ENCODE data around the gene NR3C1.

Gene NR3C1

GRCh38 chr5:143403593-143404415 is at the start of gene NR3C1:
NR3C1 (minus strand) TSS chr5:143403686; CDS start chr5:143400839, 2,847 bp downstream.
- peak; percentile 85 for DNase-seq

- no peak for DNase-seq
Observed at GRCh38 chr5:143449772-143450171, 46.3 kb upstream of the NR3C1 start.

GRCh38 chr5:143448518-143448917 is 45.0 kb upstream of the NR3C1 start:
- DNase-seq: no peak

GRCh38 chr5:143447983-143448382 is 44.5 kb upstream of the NR3C1 start:
- no peak for DNase-seq

- no peak for DNase-seq
Observed at GRCh38 chr5:143446535-143447226, 43.2 kb upstream of the NR3C1 start.

- DNase-seq: no peak
Observed at GRCh38 chr5:143445776-143446175, 42.3 kb upstream of the NR3C1 start.

- DNase-seq: no peak
Observed at GRCh38 chr5:143443330-143443729, 39.8 kb upstream of the NR3C1 start.

GRCh38 chr5:143442385-143442784 is 38.9 kb upstream of the NR3C1 start:
- DNase-seq: no peak

- DNase-seq: no peak
Observed at GRCh38 chr5:143440448-143441115, 37.1 kb upstream of the NR3C1 start.

- no peak for DNase-seq
Observed at GRCh38 chr5:143437666-143438273, 34.3 kb upstream of the NR3C1 start.

- DNase-seq: no peak
Observed at GRCh38 chr5:143436871-143437270, 33.4 kb upstream of the NR3C1 start.

- DNase-seq: no peak
Observed at GRCh38 chr5:143435210-143435657, 31.7 kb upstream of the NR3C1 start.

- DNase-seq: peak; percentile 29
Observed at GRCh38 chr5:143434261-143435209, 31.0 kb upstream of the NR3C1 start.

GRCh38 chr5:143433670-143434069 is 30.2 kb upstream of the NR3C1 start:
- DNase-seq: no peak

- no peak for DNase-seq
Observed at GRCh38 chr5:143432658-143433239, 29.3 kb upstream of the NR3C1 start.

- no peak for DNase-seq
Observed at GRCh38 chr5:143431789-143432188, 28.3 kb upstream of the NR3C1 start.

GRCh38 chr5:143428738-143429420 is 25.4 kb upstream of the NR3C1 start:
- no peak for DNase-seq

GRCh38 chr5:143428155-143428554 is 24.7 kb upstream of the NR3C1 start:
- DNase-seq: no peak

- no peak for DNase-seq
Observed at GRCh38 chr5:143427122-143427735, 23.7 kb upstream of the NR3C1 start.

GRCh38 chr5:143426437-143426991 is 23.0 kb upstream of the NR3C1 start:
- DNase-seq: no peak
